HL-60 (cell line): Measurements from ENCODE around the gene SLC23A3.

Source experiments
- REST ChIP-seq: IDR thresholded peaks from 2 replicates; pipeline ENCODE4 v1.6.1; 2012; ENCODE audit warnings: low read depth; ENCODE audit not compliant: insufficient replicate concordance
- TF ChIP-seq, protein P1 (sequence below): IDR thresholded peaks from one replicate; pipeline ENCODE4 v1.5.1; 2011; ENCODE audit warnings: low read length, control low read depth, inconsistent platforms; ENCODE audit not compliant: insufficient read depth

GRCh38 chr2:219213486-219214071, 43.8 kb upstream of the SLC23A3 start:
- TF ChIP-seq, protein P1, sequence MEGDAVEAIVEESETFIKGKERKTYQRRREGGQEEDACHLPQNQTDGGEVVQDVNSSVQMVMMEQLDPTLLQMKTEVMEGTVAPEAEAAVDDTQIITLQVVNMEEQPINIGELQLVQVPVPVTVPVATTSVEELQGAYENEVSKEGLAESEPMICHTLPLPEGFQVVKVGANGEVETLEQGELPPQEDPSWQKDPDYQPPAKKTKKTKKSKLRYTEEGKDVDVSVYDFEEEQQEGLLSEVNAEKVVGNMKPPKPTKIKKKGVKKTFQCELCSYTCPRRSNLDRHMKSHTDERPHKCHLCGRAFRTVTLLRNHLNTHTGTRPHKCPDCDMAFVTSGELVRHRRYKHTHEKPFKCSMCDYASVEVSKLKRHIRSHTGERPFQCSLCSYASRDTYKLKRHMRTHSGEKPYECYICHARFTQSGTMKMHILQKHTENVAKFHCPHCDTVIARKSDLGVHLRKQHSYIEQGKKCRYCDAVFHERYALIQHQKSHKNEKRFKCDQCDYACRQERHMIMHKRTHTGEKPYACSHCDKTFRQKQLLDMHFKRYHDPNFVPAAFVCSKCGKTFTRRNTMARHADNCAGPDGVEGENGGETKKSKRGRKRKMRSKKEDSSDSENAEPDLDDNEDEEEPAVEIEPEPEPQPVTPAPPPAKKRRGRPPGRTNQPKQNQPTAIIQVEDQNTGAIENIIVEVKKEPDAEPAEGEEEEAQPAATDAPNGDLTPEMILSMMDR, result no peak
- no peak for TF ChIP-seq REST
